Activated naive CD8-positive, alpha-beta T cell treated with anti-CD3 and anti-CD28 coated beads, Interleukin-2, amount 50 U/mL, for 16 hours (primary cell): ENCODE results near the gene WDR88.
"Not testable (repeated sequence)": the region's sequence is repeated elsewhere in the genome, so short reads cannot be mapped to it uniquely, and the experiment has no call there.

Experiments used
- DNase-seq: peaks from one replicate; pipeline ENCODE4 v3.0.0-alpha.2; 2020; ENCODE audit warnings: low read depth, low spot score

The WDR88 gene

DNA sequence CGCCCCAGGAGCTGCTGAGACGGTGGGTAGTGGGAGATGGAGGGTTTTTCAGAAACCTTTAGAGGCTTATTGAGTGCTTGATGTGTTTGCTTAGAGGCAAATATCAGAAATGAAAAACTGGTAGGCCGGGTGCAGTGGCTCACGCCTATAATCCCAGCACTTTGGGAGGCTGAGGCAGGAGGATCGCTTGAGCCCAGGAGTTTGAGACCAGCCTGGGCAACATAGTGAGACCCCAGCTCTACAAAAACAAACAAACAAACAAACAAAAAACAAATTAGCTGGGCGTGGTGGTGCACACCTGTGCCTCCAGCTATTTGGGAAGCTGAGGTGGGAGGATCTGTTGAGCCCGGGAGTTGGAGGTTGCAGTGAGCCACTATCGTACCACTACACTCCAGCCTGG is 5.2 kb upstream of the WDR88 start:
- not testable (repeated sequence) for DNase-seq

DNA sequence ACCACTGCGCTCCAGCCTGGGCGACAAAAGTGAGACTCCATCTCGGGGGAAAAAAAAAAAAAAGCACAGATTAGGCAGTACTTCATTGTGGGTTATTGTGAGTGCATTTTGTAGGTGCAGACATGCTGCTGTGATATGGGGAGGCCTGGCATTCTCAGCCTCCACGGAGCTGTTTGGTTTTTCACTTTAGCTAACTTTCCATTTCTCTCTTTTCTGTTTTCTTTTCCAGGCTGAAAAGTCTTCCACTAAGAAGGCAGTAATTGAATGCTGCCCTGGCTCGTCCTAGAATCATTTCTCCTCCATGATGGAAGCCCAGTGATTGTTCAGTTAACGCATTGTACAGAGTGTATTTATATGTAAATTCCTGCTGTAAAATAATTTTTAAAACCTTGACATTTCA is 2.0 kb upstream of the WDR88 start:
- DNase-seq: no peak

DNA sequence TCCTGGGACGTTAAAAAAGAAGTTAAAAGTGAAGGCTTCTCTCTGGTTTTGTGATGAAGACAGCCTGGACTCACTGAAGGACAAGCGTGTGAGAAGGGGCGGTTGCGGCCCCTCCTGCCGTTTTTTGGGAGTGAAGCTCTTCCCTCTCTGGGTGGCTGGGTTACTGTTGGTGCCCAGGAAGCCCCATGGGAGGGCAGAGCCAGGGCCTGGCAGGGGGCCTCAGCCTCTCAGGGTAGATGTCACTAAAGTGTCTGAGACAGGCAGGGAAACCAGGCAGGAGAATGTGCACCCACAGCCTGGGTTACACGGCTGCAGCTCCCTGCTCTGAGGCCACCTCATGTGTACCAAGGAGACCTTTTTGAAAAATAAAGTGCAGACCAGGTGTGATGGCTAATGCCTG is 1.5 kb upstream of the WDR88 start:
- no peak for DNase-seq

- DNase-seq: no peak
Observed at GRCh38 chr19:33132425-33132824, 511 bp downstream of the WDR88 start.

DNA sequence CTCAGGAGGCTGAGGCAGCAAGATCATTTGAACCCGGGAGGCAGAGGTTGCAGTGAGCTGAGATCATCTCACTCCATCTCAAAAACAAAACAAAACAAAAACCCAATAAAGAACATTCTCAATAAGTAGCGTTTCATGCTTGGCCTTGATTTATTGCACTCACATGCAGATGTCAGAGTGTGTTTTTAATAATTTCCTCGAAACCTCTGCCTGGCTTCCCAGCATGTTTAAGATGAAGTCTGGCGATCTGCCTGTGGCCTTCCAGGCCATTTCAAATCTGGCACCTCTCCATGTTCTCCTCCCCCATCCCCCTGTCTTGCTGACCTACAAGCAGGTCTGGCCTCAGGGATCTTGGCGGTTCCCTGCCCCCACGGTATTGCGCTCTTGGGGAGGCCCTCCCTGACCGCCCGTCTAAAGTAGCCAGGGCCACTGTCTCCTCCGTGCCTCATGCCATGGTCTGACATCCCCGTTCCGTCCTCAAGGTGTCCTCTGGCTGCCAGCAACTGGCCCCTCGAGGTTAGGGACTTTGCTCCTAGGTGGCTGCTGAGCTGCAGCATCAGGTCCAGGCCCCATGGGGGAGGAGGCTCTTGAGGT is 1.6 kb downstream of the WDR88 start:
- DNase-seq: no peak

GRCh38 chr19:33134571-33135041 is 2.7 kb downstream of the WDR88 start:
- DNase-seq: peak; percentile 23

DNA sequence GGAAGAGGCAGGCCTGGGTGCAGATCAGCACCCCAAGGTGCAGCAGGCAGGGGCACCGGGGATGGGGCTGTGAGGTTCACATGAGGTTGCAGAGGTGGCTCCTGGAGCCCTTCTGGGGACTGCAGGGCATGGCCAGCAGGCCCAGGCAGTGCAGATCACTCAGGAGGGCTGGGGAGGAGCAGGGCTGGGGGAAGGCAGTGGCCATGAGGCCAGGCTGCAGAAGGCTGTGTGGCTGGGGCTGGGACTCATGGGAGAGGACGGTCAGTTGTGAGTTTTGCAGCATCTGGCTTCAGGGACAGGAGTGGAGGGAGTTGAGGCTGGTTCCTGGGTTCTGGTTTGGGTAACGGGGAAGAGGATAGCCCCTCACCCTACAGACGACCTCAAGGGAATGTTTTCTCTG is 7.3 kb downstream of the WDR88 start:
- no peak for DNase-seq

DNA sequence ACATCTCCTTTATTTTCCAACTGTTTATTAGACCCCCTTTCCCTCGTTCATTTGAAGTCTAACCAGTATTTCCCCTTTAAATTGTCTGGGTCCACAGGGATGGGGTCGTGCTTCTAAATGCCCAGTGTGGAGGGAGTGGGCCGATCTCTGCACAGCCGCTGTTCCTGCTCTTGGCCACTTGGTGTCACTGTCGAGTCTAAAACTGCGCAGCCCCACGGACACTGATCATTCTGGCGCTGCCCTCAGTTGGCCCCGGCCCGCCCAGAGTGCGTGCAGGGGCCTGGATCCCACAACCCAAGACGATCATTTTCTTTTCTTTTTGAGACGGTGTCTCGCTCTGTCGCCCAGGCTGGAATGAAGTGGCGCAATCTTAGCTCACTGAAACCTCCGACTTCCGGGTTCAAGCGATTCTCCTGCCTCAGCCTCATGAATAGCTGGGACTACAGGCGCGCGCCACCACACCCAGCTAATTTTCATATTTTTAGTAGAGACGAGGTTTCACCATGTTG is 12.0 kb downstream of the WDR88 start:
- peak; percentile 31 for DNase-seq

- DNase-seq: no peak
Observed at GRCh38 chr19:33146209-33146608, 14.3 kb downstream of the WDR88 start.

DNA sequence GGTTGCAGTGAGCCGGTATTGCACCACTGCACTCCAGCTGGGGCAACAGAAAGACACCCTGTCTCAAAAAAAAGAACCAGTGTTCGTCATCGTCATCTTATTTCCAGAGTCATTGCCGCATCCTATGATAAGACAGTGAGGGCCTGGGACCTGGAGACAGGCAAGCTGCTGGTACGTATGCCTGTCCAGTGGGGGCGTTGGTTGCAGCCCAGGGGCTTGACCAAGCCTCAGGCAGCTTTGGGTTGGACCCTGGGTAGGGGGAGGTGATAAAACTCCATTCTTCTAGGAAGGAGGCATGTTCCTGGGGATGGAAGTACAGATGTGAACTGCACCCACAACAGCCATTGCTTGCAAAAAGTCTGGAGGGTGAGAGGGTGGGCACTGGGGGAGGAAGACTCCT is 15.6 kb downstream of the WDR88 start:
- DNase-seq: no peak

GRCh38 chr19:33150852-33151518 is 19.1 kb downstream of the WDR88 start:
- DNase-seq: no peak

- DNase-seq: no peak
Observed at GRCh38 chr19:33152176-33152575, 20.3 kb downstream of the WDR88 start.

DNA sequence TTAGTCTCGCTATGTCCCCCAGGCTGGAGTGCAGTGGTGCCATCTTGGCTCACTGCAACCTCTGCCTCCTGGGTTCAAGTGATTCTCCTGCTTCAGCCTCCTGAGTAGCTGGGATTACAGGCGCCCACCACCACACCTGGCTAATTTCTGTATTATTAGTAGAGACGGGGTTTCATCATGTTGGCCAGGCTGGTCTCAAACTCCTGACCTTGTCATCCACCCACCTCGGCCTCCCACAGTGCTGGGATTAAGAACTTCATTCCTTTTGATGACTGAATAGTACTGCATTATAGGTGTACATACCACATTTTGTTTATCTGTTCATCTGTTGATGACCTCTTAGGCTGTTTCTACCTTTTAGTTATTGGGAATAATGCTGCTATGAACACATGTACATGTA is 20.7 kb downstream of the WDR88 start:
- DNase-seq: not testable (repeated sequence)

GRCh38 chr19:33154313-33154712 is 22.4 kb downstream of the WDR88 start:
- not testable (repeated sequence) for DNase-seq

- no peak for DNase-seq
Observed at GRCh38 chr19:33156334-33156733, 24.4 kb downstream of the WDR88 start.

GRCh38 chr19:33157906-33158305 is 26.0 kb downstream of the WDR88 start:
- no peak for DNase-seq

- no peak for DNase-seq
Observed at GRCh38 chr19:33158365-33158764, 26.5 kb downstream of the WDR88 start.

DNA sequence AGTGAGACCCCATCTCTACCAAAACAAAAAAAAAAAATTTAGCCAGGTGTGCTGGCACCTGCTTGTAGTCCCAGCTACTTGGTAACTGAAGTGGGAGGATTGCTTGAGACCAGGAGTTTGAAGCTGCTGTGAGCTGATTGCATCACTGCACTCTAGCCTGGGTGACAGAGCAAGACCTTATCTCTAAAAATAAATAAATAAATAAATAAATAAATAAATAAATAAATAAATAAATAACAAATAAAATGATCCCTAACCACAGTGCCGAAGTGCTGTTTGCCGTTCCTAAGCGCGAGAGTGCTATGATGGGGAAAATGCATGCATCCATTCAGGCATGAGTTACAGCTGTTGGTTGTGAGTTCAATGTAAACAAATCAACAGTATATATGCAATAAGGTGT is 27.2 kb downstream of the WDR88 start:
- no peak for DNase-seq

DNA sequence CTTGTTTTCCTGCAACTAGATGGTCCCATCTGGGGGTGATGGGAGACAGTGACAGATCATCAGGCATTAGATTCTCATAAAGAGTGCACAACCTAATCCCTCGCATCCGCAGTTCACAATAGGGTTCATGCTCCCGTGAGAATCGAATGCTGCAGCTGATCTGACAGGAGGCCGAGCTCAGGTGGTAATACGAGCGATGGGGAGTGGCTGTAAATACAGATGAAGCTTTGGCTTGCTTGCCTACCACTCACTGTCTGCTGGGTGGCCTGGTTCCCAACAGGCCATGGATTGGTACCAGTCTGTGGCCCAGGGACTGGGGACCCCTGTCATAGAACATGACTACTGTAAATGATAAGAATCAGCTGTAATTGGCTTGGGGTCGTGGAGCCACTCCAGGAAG is 28.0 kb downstream of the WDR88 start:
- DNase-seq: no peak

- no peak for DNase-seq
Observed at GRCh38 chr19:33161201-33161600, 29.3 kb downstream of the WDR88 start.

GRCh38 chr19:33163481-33163880 is 31.6 kb downstream of the WDR88 start:
- DNase-seq: no peak

GRCh38 chr19:33166037-33166436 is 34.1 kb downstream of the WDR88 start:
- DNase-seq: not testable (repeated sequence)

- no peak for DNase-seq
Observed at GRCh38 chr19:33167438-33167837, 35.5 kb downstream of the WDR88 start.
